ENCODE data around the gene KLHL29.

The KLHL29 gene

DNA sequence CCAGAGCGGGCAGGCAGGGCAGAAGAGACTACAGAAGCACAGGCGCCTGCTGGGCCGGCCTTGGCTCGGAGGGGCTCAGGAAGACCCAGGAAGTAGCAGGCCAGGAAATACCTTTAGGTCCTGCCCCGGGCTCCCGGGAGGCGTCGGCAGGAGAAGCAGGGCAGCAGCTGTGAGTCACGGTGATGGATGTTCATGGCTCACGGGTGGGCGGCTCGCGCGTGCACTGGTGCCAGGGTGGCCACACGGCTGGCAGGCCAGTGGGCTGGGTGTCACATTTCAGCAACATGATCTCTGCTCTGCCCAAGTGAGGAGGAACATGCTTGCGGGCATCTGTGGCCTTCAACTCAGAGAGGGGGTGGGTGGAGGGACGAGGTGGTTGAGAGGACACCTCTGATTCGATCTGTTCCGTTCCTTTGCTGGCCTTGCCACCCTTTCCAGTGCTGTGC, 139.3 kb downstream of the KLHL29 start:
- peak; percentile 59 for DNase-seq (ENCODE audit: low spot score)
- TF ChIP-seq, protein P1, sequence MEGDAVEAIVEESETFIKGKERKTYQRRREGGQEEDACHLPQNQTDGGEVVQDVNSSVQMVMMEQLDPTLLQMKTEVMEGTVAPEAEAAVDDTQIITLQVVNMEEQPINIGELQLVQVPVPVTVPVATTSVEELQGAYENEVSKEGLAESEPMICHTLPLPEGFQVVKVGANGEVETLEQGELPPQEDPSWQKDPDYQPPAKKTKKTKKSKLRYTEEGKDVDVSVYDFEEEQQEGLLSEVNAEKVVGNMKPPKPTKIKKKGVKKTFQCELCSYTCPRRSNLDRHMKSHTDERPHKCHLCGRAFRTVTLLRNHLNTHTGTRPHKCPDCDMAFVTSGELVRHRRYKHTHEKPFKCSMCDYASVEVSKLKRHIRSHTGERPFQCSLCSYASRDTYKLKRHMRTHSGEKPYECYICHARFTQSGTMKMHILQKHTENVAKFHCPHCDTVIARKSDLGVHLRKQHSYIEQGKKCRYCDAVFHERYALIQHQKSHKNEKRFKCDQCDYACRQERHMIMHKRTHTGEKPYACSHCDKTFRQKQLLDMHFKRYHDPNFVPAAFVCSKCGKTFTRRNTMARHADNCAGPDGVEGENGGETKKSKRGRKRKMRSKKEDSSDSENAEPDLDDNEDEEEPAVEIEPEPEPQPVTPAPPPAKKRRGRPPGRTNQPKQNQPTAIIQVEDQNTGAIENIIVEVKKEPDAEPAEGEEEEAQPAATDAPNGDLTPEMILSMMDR (conservative IDR thresholded peaks at IDR 0.05; ENCODE audit: low read depth), result no peak
- H3K27ac ChIP-seq, result peak overlapping the region; percentile 60
- POLR2A ChIA-PET (ENCODE audit: low non-redundant PET), result no interaction called here
- CTCF ChIA-PET, result interaction anchor here (1.5 kb wide), 1 partner anchor 43 kb away, joined by 4 read pairs; no protein-coding TSS in a partner anchor

- no peak overlapping the region for H3K27ac ChIP-seq
- DNase-seq (ENCODE audit: low spot score), result no peak
- CTCF ChIA-PET, result interaction anchor here (1.5 kb wide), 1 partner anchor 42 kb away, joined by 4 read pairs; no protein-coding TSS in a partner anchor
- POLR2A ChIA-PET (ENCODE audit: low non-redundant PET), result no interaction called here
- TF ChIP-seq, protein P1 (conservative IDR thresholded peaks at IDR 0.05; ENCODE audit: low read depth), result no peak
Measured at GRCh38 chr2:23525137-23525765, 140.3 kb downstream of the KLHL29 start.

GRCh38 chr2:23526114-23526513, 141.1 kb downstream of the KLHL29 start:
- no peak overlapping the region for H3K27ac ChIP-seq
- ChIA-PET POLR2A (ENCODE audit: low non-redundant PET) (no interaction called here), CTCF (no interaction called here)
- DNase-seq (ENCODE audit: low spot score), result no peak
- TF ChIP-seq, protein P1 (conservative IDR thresholded peaks at IDR 0.05; ENCODE audit: low read depth), result no peak

DNA sequence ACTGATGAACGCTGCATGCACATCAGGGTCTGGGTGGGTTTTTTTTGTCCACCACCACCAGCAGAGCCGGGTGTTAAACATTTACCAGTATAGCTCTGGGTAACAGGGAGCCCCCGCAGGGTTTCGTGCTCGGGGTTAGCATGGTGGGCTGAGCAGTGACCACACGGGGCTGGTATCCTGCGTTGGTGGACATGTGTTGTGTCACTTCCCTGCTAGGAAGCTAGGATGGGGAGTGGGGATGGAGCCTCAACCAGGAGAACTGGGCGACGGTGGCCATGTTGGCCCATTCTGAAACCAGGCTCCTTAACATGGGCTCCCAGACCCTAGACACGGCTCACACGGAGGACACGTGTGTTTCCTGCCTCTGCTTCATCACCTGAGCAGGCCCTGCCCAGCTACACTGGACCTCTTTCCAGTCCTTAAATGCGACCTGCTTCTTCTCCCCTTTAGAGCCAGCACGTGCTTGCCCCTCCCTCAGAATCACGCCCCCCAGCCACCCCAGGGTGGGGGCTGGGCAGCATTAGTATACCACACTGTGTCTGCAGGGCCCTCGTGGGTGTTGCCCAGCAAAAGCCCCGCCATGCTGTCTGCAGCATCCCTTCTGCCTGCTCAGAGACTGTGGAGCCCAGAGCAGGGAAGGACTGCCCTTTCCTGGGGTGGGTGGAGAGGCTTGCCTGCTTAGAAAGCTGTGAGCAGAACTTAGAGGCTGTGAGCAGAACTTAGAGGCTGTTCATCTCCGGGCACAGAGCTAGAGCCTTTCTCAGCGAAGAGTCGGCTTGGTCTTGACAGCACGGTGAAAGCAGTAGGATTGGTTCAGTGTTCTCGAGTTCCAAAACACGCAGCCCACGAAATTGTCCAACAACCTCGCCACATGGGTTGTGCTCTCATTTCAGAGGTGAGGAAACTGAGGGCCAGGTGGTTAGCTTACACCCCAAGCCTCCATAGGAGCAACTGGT, 142.1 kb downstream of the KLHL29 start:
- POLR2A ChIA-PET (ENCODE audit: low non-redundant PET), result no interaction called here
- no peak for DNase-seq (ENCODE audit: low spot score)
- CTCF ChIA-PET, result no interaction called here
- no peak overlapping the region for H3K27ac ChIP-seq
- TF ChIP-seq, protein P1 (conservative IDR thresholded peaks at IDR 0.05; ENCODE audit: low read depth), result no peak

- TF ChIP-seq, protein P1 (conservative IDR thresholded peaks at IDR 0.05; ENCODE audit: low read depth), result no peak
- H3K27ac ChIP-seq, result no peak overlapping the region
- no peak for DNase-seq (ENCODE audit: low spot score)
- ChIA-PET CTCF (no interaction called here), POLR2A (ENCODE audit: low non-redundant PET) (no interaction called here)
Measured at GRCh38 chr2:23528171-23528570, 143.2 kb downstream of the KLHL29 start.

DNA sequence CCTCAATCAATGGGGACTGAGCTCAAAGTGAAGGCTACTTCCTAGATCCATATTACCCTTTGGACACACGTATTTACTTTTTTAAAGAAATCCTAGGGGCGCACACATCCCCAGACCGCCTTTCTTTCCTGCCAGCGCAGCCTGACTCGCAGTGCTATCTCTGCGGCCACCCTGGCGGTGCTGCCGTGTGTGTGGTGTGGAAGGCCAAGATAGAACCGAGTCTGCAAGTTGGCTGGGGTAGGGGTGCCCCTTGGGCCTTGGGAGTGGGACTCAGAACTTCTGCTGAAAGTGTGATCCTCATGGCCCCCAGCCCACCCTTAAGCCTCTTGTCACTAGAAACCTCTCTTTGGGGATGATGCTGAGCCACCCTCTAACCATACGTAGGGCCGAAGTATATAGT, 143.7 kb downstream of the KLHL29 start:
- CTCF ChIA-PET, result no interaction called here
- DNase-seq (ENCODE audit: low spot score), result no peak
- H3K27ac ChIP-seq, result no peak overlapping the region
- TF ChIP-seq, protein P1 (conservative IDR thresholded peaks at IDR 0.05; ENCODE audit: low read depth), result no peak
- POLR2A ChIA-PET (ENCODE audit: low non-redundant PET), result no interaction called here

Measured in RWPE1 (cell line).